ENCODE data around the gene RPL22. TPM values are rescaled to one million over a fixed set of nuclear protein-coding genes. Genes with fewer than 3 reads are reported as not detected.

RPL22 gene
- total and polyA plus RNA-seq, 11 donors = 63.6 to 353 (median 241) TPM

GRCh38 chr1:6152181-6152580 lies 47.2 kb downstream of the RPL22 start:
- Histone ChIP-seq H3K9me3 (no peaks in the 10 kb centered on the region), H3K36me3 (no peaks in the 10 kb centered on the region), H3K27me3 (peaks cover 4 to 29% (median 20%) of the 10 kb centered on the region in 9 donors), H3K27ac (no peak overlapping the region), H3K4me3 (no peak overlapping the region), H3K4me1 (peaks cover 0 to 9% (median 0%) of the 10 kb centered on the region in 12 donors)
- DNase-seq (no peak), ATAC-seq (no peak)
- WGBS, 4 donors = 72 to 85% (median 77%) methylated on average over 11 of the region's 11 CpGs
- TF ChIP-seq, protein P1, sequence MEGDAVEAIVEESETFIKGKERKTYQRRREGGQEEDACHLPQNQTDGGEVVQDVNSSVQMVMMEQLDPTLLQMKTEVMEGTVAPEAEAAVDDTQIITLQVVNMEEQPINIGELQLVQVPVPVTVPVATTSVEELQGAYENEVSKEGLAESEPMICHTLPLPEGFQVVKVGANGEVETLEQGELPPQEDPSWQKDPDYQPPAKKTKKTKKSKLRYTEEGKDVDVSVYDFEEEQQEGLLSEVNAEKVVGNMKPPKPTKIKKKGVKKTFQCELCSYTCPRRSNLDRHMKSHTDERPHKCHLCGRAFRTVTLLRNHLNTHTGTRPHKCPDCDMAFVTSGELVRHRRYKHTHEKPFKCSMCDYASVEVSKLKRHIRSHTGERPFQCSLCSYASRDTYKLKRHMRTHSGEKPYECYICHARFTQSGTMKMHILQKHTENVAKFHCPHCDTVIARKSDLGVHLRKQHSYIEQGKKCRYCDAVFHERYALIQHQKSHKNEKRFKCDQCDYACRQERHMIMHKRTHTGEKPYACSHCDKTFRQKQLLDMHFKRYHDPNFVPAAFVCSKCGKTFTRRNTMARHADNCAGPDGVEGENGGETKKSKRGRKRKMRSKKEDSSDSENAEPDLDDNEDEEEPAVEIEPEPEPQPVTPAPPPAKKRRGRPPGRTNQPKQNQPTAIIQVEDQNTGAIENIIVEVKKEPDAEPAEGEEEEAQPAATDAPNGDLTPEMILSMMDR (IDR thresholded peaks at IDR 0.05) = no peak
- no peak for TF ChIP-seq POLR2A (IDR thresholded peaks at IDR 0.05)
- intact Hi-C loops (cut with DNase I) = no loop called here

DNA sequence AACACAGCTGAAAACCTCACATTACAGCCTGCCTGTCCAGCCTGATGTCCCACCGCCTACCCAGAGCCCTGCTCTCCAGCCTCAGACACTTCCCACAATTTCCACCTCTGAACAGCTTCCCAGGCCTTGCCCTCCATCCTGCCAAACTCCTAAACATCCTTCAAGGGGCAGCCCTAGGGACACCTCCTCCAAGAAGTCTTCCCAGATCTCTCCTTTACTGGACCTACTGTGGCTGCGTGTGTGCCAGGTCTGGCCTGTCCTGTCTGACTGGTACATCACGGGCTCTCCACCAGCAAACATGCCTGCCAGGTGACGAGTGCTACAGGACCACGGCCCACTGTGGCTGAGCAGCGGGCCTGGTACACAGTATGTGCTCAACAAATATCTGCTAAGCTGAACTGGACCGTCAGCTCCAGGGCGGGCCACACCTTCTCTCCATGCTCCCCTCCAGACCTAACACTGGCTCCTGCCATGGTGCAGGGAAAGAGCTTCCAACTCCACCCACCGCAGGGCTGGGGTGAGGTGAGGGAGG lies 48.0 kb downstream of the RPL22 start:
- 83 to 86% (median 84%) methylated on average over 9 of the region's 9 CpGs for WGBS, 4 donors
- intact Hi-C loops (cut with DNase I) = no loop called here
- no peak overlapping the region for H3K4me3 ChIP-seq
- TF ChIP-seq POLR2A (IDR thresholded peaks at IDR 0.05) = no peak
- TF ChIP-seq, protein P1 (IDR thresholded peaks at IDR 0.05) = no peak
- peaks cover 0 to 9% (median 0%) of the 10 kb centered on the region in 12 donors for H3K4me1 ChIP-seq
- no peaks in the 10 kb centered on the region for H3K36me3 ChIP-seq
- DNase-seq (no peak), ATAC-seq (no peak)
- peaks cover 8 to 35% (median 26%) of the 10 kb centered on the region in 9 donors for H3K27me3 ChIP-seq
- H3K9me3 ChIP-seq = no peaks in the 10 kb centered on the region
- no peak overlapping the region for H3K27ac ChIP-seq

- ATAC-seq = no peak
- Histone ChIP-seq H3K27me3 (peaks cover 8 to 42% (median 27%) of the 10 kb centered on the region in 9 donors), H3K9me3 (no peaks in the 10 kb centered on the region), H3K36me3 (no peaks in the 10 kb centered on the region), H3K4me1 (peaks cover 0 to 9% (median 0%) of the 10 kb centered on the region in 12 donors), H3K27ac (no peak overlapping the region), H3K4me3 (no peak overlapping the region)
- 67 to 90% (median 72%) methylated on average over 11 of the region's 11 CpGs for WGBS, 4 donors
- TF ChIP-seq POLR2A (IDR thresholded peaks at IDR 0.05) = no peak
- TF ChIP-seq, protein P1 (IDR thresholded peaks at IDR 0.05) = no peak
- intact Hi-C loops (cut with DNase I) = no loop called here
- no peak for DNase-seq
Observed at GRCh38 chr1:6150006-6150938, 49.1 kb downstream of the RPL22 start.

- peaks cover 8 to 42% (median 29%) of the 10 kb centered on the region in 9 donors for H3K27me3 ChIP-seq
- no peaks in the 10 kb centered on the region for H3K36me3 ChIP-seq
- DNase-seq = no peak
- ATAC-seq = no peak
- H3K4me1 ChIP-seq = peaks cover 0 to 9% (median 0%) of the 10 kb centered on the region in 12 donors
- intact Hi-C loops (cut with DNase I) = no loop called here
- no peak overlapping the region for H3K27ac ChIP-seq
- no peaks in the 10 kb centered on the region for H3K9me3 ChIP-seq
- WGBS, 4 donors = 89 to 97% (median 94%) methylated on average over 1 of the region's 1 CpG
- H3K4me3 ChIP-seq = no peak overlapping the region
- no peak for TF ChIP-seq POLR2A (IDR thresholded peaks at IDR 0.05)
- TF ChIP-seq, protein P1 (IDR thresholded peaks at IDR 0.05) = no peak
Observed at GRCh38 chr1:6149597-6149996, 49.8 kb downstream of the RPL22 start.

Measured in heart left ventricle (tissue), 16 donors.